Astrocyte of the cerebellum (primary cell): ENCODE measurements around the gene NPY1R.

Source experiments
- DNase-seq: peaks from one replicate; pipeline ENCODE4 v3.0.0-alpha.2; 2011; ENCODE audit warnings: low read depth
- H3K4me3 ChIP-seq: 2 replicates; pipeline ENCODE4 v1.5.1; 2011; ENCODE audit warnings: mild to moderate bottlenecking, low read depth, low read length, moderate library complexity
- CTCF ChIP-seq: IDR thresholded peaks from 2 replicates; pipeline ENCODE4 v1.5.1; 2012; ENCODE audit warnings: low read length, low read depth, moderate library complexity, mild to moderate bottlenecking; ENCODE audit errors: missing control alignments
- in situ Hi-C: cut with HindIII; loops from 2 replicates; pipeline ENCODE4 v1.10.0; 2017; ENCODE audit warnings: low sequenced_read_pairs

Gene NPY1R

GRCh38 chr4:163330916-163331628 lies 1.3 kb downstream of the NPY1R start:
- in situ Hi-C loops: loop anchor here (25.0 kb wide), 1 partner anchor 844 kb away; no protein-coding TSS in a partner anchor
- peak overlapping the region; percentile 52 for H3K4me3 ChIP-seq
- DNase-seq: no peak
- no peak for TF ChIP-seq CTCF

- no peak overlapping the region for H3K4me3 ChIP-seq
- no peak for DNase-seq
- no peak for TF ChIP-seq CTCF
- in situ Hi-C loops: no loop called here
These were observed 15.3 kb downstream of the NPY1R start for GRCh38 chr4:163317110-163317509.

- TF ChIP-seq CTCF: no peak
- in situ Hi-C loops: no loop called here
- DNase-seq: no peak
- H3K4me3 ChIP-seq: no peak overlapping the region
These were observed 22.9 kb downstream of the NPY1R start for GRCh38 chr4:163309466-163309865.

- DNase-seq: no peak
- no peak overlapping the region for H3K4me3 ChIP-seq
- no peak for TF ChIP-seq CTCF
- in situ Hi-C loops: no loop called here
These were observed 29.3 kb downstream of the NPY1R start for GRCh38 chr4:163303069-163303468.

GRCh38 chr4:163300445-163300844 lies 32.0 kb downstream of the NPY1R start:
- DNase-seq: no peak
- no peak overlapping the region for H3K4me3 ChIP-seq
- TF ChIP-seq CTCF: no peak
- in situ Hi-C loops: no loop called here

- in situ Hi-C loops: no loop called here
- no peak for TF ChIP-seq CTCF
- no peak overlapping the region for H3K4me3 ChIP-seq
These were observed 37.3 kb downstream of the NPY1R start for GRCh38 chr4:163295138-163295537.

More at GRCh38 chr4:163295138-163295537, 37.3 kb downstream of the NPY1R start:
- no peak for DNase-seq
